HG03103 (cell line): ENCODE measurements around the gene TOP2B.

Experiments used
- ATAC-seq: cut with Tn5 transposase; IDR thresholded peaks from one replicate; pipeline ENCODE4 v1.9.1; 2021; ENCODE audit warnings: low read depth; ENCODE audit not compliant: unreplicated experiment

The TOP2B gene

GRCh38 chr3:25586553-25586952, 78.2 kb downstream of the TOP2B start:
- no peak for ATAC-seq

DNA sequence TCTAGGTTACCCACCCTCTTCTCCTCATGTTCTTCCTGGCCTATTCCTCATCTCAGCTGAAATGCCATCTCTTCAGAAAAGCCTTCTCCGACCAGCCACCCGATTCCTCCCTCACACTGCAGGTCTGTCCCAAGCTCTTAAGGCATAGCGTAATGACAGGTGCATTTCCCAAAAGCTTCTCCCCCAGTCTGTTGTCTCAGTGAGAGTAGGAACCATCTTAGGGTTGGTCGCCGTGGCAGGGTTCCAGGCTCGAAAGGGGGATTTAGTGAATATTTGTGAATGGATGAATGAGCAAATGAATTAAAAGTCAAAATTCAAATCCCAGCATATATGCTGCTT, 78.6 kb downstream of the TOP2B start:
- no peak for ATAC-seq

GRCh38 chr3:25585361-25586166, 79.1 kb downstream of the TOP2B start:
- ATAC-seq: no peak

- no peak for ATAC-seq
These were observed 80.5 kb downstream of the TOP2B start for GRCh38 chr3:25584011-25584789.

GRCh38 chr3:25583343-25583742, 81.4 kb downstream of the TOP2B start:
- no peak for ATAC-seq

GRCh38 chr3:25582242-25582641, 82.5 kb downstream of the TOP2B start:
- ATAC-seq: no peak

DNA sequence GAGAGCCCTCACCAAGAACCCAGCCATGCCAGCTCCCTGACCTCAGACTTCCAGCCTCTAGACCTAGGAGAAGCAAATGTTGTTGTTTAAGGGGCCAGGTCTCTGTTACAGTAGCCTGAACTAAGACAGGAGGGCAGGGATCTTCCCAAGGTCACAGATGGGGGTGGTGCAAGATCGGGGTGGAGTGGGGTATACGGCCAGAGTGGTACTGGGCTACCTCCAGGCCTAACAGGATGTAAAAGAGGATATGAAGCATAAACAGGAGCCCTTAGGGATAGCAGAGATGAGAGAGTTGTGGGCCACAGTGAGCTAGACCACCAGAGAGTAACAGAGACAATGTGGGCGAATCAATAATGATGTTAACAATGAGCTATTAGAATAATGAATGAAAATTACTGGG, 82.9 kb downstream of the TOP2B start:
- no peak for ATAC-seq

DNA sequence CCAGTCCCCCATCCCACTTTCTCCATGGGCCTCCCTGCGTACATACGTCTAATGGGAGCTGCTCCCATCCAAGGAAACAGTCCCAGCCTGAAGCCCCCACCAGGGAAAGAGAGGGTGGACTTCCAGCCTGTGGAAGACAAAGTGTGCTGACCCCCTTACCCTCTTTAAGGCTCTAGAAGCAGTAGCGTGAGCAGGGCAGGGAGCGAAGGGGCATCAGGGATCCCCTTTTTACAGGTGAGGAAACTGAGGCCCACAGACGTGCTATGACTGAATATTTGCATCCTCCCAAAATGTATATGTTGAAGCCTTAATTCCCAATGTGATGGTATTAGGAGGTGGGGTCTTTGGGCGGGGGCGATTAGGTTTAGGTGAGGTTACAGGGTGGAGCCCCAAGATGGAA, 83.4 kb downstream of the TOP2B start:
- no peak for ATAC-seq

GRCh38 chr3:25580534-25580933, 84.2 kb downstream of the TOP2B start:
- no peak for ATAC-seq

GRCh38 chr3:25578059-25578458, 86.6 kb downstream of the TOP2B start:
- ATAC-seq: no peak

DNA sequence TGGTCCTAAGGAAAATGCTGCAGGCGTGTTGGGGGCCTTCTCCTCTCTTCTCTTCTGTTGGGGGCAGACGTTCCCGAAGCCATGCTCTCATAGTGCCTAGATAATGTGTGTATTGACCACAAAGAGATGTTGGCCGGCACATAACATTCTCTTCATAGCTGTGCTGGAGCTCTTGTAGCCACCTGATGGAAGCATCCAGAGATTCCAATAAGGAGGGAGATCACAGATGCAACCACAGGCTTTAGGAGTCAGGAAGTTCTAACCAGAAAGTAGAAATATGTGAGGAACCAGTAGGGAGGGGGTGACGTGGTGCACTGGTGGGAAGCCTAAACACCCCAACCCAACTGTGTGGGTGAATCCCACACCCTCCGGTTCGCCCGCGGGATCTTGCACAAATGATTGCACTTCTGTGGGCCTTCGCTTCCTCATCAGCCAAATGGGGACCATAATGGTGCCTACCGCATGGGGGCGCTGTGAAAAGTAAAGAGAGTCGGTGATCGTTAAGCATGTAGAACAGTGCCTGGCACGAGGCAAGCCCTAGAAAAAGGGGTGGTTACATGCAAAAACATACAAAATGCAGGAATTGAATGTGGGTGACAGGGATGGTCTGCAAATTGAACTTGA, 87.8 kb downstream of the TOP2B start:
- no peak for ATAC-seq

- no peak for ATAC-seq
These were observed 88.6 kb downstream of the TOP2B start for GRCh38 chr3:25576146-25576545.

DNA sequence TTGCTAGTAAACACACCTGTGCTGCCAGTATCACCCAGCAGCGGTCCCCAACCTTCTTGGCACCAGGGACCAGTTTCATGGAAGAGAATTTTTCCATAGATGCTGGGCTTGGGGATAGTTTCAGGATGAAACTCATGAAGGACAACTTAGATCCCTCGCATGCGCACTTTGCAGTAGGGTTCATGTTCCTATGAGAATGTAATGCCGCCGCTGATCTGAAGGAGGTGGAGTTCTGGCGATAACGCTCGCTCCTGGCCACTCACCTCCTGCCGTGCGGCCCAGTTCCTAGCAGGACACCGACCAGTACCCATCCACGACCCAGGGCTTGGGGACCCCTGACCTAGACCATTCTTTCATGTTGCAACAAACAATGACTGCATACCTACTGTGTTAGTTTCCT, 89.7 kb downstream of the TOP2B start:
- no peak for ATAC-seq

DNA sequence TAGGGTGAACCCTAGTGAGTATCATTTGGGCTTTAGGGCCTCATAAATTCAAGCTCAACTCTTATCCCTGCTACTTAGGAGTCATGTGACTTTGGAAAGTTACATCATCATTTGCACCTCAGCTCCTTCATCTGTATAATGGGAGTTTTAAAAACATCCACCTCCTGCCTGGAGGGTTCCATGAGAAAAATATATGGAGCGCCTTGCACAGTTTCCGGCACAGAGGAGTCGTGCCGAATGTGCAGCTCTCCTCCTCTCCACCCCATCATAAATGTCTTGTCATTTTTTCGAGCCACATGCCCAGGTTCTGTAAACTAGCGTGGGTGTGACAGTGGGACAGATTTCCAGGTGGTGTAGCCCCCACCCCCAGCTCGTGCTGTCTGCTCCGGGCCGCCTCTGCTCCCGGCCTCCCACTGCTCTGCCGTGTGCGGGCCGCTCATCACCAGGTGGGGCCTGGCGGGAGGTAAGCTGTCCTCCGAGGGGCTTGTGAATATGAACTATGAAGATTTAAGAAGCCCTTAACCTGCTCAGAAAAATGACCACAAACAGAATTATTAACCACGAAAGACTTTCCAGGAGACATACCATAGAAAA, 90.4 kb downstream of the TOP2B start:
- no peak for ATAC-seq

- no peak for ATAC-seq
These were observed 91.1 kb downstream of the TOP2B start for GRCh38 chr3:25573386-25574171.

DNA sequence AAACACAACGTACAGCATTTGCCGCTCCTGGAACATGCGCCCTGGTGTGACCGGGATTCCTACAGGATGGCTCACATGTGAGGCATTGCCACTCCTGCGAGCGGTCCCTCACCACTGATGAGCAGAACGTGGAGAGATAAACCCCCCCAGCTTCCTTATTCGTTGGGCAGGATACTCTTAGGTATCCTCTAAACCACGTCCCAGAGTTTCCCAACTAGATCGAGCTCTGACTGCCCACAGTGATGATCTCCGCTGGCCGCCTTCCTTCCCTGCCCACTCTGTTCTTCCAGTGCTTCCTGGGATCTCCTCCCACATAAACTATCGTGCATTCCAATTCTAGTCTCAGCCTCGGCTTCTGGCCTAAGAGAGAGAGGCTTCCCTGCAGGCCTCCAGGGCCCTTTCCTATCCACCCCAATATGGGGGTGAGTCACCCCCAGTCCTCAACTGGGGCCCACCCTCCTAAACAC, 91.8 kb downstream of the TOP2B start:
- no peak for ATAC-seq

- no peak for ATAC-seq
These were observed 92.4 kb downstream of the TOP2B start for GRCh38 chr3:25572336-25572735.

- ATAC-seq: no peak
These were observed 93.4 kb downstream of the TOP2B start for GRCh38 chr3:25571285-25571684.

- no peak for ATAC-seq
These were observed 96.1 kb downstream of the TOP2B start for GRCh38 chr3:25568525-25569078.
